GM19468 (cell line): ENCODE data around the gene SPN.
A peak's percentile ranks its signal among the peaks of the same experiment; 100 is the strongest.
"Not testable (repeated sequence)": the region's sequence is repeated elsewhere in the genome, so short reads cannot be mapped to it uniquely, and the experiment has no call there.

Experiments used
- ATAC-seq: cut with Tn5 transposase; IDR thresholded peaks from one replicate; pipeline ENCODE4 v1.9.1; 2021; ENCODE audit warnings: mild to moderate bottlenecking, moderate library complexity, moderate number of reproducible peaks; ENCODE audit not compliant: unreplicated experiment; ENCODE audit errors: extremely low read depth

Gene SPN

DNA sequence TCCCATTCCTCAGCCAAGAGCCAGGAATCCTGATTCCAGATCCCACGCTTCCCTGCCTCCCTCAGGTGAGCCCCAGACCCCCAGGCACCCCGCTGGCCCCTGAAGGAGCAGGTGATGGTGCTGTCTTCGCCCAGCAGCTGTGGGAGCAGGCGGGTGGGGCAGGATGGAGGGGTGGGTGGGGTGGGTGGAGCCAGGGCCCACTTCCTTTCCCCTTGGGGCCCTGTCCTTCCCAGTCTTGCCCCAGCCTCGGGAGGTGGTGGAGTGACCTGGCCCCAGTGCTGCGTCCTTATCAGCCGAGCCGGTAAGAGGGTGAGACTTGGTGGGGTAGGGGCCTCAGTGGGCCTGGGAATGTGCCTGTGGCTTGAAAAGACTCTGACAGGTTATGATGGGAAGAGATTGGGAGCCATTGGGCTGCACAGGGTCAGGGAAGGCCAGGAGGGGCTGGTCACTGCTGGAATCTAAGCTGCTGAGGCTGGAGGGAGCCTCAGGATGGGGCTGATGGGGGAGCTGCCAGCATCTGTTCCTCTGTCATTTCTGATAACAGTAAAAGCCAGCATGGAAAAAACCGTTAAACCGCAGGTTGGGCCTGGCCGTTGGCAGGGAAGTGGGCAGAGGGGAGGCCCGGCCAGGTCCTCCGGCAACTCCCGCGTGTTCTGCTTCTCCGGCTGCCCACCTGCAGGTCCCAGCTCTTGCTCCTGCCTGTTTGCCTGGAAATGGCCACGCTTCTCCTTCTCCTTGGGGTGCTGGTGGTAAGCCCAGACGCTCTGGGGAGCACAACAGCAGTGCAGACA, at the start of gene SPN:
TSS of gene SPN (plus strand) at position 232 of the 791 bp plus-strand sequence. CDS start at position 714, 482 bp downstream.
- ATAC-seq = no peak

GRCh38 chr16:29613307-29614057, 49.6 kb upstream of the SPN start:
- not testable (repeated sequence) for ATAC-seq

DNA sequence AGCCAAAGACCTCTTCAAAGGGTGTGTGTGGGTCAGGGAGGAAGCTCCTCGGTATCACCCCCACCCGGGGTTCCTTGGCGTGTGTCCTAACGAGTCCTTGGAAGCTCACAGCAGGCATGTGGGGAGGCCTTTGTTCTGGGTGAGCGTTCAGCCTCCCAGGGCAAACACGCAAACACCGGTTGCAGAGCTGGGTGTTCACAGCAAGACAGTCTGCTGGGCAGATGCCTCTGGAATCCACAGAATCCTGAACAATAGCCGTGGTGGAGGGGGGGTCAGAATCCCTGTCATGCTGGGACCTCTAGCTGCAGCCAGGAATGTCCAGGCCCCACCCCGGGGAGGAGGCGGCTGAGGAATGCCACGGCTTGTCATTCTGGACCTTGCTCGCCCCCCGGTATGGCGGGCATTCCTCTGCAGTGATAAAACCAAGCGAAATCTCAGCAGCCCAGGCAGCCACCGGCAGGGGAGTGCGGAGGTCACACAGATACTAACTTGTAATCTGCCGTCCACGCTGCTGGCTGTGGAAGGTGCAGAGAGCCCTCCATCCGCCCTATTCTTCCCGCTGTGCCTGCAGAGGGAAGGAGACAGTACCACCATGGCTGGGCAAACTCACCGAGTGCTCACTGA, 48.2 kb upstream of the SPN start:
- ATAC-seq = not testable (repeated sequence)

DNA sequence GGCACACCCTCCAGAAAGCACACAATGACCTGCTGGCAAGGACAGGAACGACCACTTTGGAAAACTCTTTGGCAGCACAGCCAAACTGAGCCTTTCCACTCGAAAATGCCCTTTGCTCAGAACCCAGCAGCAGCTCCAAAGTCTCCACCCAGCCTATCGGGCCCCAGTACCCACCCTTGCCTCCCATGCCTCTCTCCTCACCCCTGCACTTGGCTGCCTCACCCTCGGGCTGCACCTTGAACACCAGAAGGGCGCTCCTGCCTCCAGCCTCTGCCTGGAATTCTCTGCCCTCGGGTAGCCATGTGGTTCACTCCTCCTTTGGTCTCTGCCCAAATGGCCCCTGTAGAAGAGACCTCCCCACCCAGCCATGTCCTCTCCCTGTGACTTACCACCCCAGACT, 46.9 kb upstream of the SPN start:
- ATAC-seq = not testable (repeated sequence)

- not testable (repeated sequence) for ATAC-seq
Measured at GRCh38 chr16:29620591-29620990, 42.5 kb upstream of the SPN start.

GRCh38 chr16:29622738-29623137, 40.3 kb upstream of the SPN start:
- ATAC-seq = not testable (repeated sequence)

- ATAC-seq = not testable (repeated sequence)
Measured at GRCh38 chr16:29623253-29623652, 39.8 kb upstream of the SPN start.

DNA sequence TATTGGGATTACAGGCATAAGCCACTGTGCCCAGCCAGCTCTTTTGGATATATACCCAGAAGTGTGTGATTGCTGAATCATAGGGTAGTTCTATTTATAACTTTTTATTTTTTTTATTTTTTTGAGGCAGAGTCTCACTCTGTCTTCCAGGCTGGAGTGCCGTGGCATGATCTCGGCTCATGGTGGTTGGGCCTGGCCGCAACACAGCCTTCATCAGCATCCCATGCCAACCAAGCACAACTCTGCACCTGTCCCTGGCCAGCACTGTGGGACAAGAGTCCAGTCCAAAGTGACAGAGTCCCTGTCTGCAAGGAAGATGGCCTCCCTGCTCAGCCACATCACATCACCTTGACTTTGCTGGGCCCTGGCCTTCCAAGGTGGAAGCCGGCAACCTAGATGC, 37.9 kb upstream of the SPN start:
- ATAC-seq = not testable (repeated sequence)

DNA sequence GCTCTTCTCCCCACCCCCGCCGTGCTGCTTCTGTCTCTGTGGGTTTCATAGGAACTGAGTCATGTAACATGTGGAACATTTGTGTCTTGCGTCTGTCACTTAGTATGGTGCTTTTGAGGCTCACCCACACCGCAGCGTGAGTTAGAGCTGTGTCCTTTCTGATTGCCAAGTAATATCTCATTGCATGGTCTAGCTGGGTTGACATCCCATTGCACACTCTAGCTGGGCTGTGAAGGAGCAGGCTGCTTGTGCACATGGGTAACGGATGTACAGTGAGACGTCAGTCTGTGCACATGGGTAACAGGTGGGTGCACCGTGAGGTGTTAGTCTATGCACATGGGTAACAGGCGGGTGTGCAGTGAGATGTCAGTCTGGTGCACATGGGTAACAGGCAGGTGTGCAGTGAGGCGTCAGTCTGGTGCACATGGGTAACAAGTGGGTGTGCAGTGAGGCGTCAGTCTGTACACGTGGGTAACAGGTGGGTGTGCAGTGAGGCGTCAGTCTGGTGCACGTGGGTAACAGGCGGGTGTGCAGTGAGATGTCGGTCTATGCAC, 36.2 kb upstream of the SPN start:
- ATAC-seq = peak; percentile 54

DNA sequence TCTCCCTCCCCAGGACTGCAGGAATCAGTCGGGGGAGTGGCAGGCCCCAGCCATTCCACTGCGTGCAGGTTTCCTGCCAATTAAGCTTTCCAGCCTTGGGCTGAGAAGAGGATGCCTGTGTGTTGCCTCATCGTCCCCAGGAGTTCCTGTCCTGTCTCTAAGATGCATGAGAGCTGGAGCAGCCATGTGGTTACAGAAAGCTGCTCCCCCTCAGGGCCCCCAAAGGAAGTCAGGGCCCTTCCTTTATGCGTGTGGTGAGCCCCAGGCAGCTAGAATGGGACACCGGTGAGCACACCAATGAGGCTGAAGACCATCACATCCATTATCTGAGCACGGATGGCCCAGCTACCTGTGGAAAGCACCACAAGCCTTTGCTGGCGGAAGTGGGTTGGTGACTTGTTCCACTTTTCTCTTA, 35.4 kb upstream of the SPN start:
- ATAC-seq = not testable (repeated sequence)

GRCh38 chr16:29628707-29629106, 34.3 kb upstream of the SPN start:
- not testable (repeated sequence) for ATAC-seq

- not testable (repeated sequence) for ATAC-seq
Measured at GRCh38 chr16:29629318-29629717, 33.7 kb upstream of the SPN start.

DNA sequence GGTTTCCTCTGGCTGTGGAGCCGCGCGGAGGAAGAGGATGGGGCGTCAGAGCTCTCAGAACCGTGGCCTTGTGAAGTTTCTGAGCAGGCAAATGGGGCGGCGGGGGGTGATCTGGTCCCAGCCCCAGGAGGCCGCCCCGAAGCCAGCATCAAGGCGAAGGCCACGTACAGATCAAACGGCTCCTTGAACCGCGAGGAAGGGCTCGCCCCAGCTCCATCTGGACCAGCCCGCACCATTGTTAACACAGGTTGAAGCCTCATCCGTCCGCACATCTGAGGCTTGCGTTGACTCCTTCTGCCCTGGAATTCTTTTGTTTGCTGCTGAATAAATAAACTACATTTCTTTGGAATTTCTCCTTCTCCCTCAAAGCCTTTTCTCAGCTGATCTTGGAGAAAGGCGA, 31.4 kb upstream of the SPN start:
- not testable (repeated sequence) for ATAC-seq

DNA sequence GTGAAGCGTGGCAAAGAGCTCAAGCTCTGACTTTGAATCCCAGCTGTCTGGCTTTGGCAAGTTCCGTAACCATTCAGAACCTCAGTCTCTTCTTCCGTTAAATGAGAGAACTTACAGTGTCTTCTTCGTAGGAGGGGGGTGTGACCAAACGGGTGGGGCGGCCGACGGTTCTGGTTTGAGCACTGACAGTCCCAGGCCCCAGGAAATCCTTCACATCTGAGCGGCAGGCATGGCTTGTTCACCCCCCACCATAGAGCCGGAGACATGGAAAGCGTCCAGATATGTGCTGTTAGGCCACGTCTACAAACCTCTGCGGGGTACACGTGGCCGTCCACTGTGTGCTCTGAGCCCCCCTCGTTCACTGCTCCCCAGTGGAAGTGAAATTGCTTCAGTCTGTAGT, 27.1 kb upstream of the SPN start:
- ATAC-seq = not testable (repeated sequence)

DNA sequence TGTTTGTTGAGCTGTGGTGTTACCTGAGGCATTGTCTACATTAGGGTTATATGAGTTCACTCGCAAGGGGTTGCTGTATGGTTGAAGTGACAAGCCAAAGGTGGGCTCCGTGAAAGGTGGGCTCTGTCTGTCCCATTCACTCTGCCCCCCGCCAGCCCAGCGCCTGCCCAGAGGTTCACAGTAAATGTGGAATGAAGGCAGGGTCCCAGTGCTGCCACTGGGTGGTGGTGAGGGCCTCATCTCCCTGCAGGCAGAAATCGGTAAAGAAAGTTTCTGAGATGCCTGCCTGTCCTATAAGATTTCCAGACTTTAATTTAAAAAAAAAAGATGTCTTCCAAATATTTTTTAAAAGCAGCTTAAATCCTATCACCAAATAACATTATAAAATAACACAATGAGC, 26.7 kb upstream of the SPN start:
- not testable (repeated sequence) for ATAC-seq

DNA sequence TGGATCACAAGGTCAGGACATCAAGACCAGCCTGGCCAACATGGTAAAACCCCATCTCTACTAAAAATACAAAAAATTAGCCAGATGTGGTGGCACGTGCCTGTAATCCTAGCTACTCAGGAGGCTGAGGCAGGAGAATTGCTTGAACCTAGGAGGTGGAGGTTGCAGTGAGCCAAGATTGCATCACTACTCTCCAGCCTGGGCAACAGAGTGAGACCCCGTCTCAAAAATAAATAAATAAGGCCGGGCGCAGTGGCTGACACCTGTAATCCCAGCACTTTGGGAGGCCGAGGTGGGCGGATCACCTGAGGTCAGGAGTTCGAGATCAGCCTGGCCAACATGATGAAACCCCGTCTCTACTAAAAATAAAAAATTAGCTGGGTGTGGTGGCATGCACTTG, 24.3 kb upstream of the SPN start:
- not testable (repeated sequence) for ATAC-seq

DNA sequence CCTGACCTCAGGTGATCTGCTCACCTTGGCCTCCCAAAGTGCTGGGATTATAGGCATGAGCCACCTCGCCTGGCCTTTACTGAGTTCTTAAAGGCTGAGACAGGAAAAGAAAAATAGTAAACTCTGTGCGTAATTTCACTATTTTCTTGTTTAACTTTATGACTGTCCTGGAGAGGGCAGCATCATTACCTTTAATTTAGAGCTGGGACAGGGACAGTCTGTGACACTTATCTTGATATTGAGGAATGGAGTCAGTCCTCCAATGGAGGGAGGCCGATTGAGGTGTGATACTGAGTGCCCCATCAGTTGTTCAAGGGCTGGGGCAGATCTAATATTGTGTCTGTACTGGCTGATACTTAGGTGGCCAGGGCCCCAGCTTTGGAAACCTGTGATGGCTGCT, 21.5 kb upstream of the SPN start:
- ATAC-seq = no peak

- ATAC-seq = no peak
Measured at GRCh38 chr16:29643596-29643995, 19.5 kb upstream of the SPN start.

DNA sequence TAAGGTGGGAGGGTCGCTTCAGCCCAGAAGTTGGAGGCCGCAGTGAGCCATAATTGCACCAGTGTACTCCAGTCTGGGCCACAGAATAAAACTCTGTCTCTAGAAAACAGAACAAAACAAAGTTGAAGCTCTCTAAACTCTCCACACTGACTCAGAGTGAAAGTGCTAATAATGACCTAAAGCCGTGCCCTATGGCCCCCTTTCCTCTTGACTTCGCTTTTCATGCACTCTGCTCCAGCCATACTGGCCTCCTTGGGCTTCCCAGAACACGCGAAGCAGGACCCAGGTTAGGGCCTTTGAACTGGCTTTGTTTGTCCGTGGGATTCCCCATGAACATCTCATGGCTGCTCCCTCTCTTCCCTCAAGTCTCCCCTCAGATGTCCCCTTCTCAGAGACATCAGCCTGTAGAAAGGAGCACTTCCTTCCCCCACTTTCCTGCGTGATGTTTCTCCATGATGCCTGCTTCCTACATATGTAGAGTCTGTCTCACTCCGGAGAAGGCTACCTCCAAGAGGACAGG, 18.6 kb upstream of the SPN start:
- ATAC-seq = peak; percentile 27

GRCh38 chr16:29644973-29645693, 17.9 kb upstream of the SPN start:
- no peak for ATAC-seq
